ENCODE data around the gene ZBTB1.
"Not testable (repeated sequence)": the region's sequence is repeated elsewhere in the genome, so short reads cannot be mapped to it uniquely, and the experiment has no call there.

The ZBTB1 gene

GRCh38 chr14:64513271-64513670 lies 8.7 kb downstream of the ZBTB1 start:
- Histone ChIP-seq H3K9ac (ENCODE audit: low read length) (no peak overlapping the region), H4K5ac (ENCODE audit: low read length) (no peak overlapping the region), H3K4me3 (ENCODE audit: low read length) (no peak overlapping the region), H4K8ac (ENCODE audit: low read depth, low read length) (no peak overlapping the region), H3K23ac (ENCODE audit: low read length) (no peak overlapping the region), H3K4me1 (ENCODE audit: control insufficient read depth, low read depth, low read length) (peaks cover 11% of the 10 kb centered on the region), H3K4ac (ENCODE audit: low read depth, low read length) (no peak overlapping the region), H3K18ac (ENCODE audit: low read length) (no peak overlapping the region), H3K79me2 (ENCODE audit: control insufficient read depth, insufficient read depth, low read length) (peaks cover 56% of the 10 kb centered on the region), H3K36me3 (ENCODE audit: control insufficient read depth, insufficient read depth, low read length) (no peaks in the 10 kb centered on the region), H3K56ac (ENCODE audit: low read length) (no peak overlapping the region), H3K79me1 (ENCODE audit: low read length) (peaks cover 6% of the 10 kb centered on the region), H2BK5ac (ENCODE audit: low read length) (no peak overlapping the region), H3K4me2 (ENCODE audit: low read length) (no peak overlapping the region), H3K27me3 (ENCODE audit: insufficient read depth, low read length, poor library complexity) (no peaks in the 10 kb centered on the region), H2BK15ac (replicated peaks; ENCODE audit: low read depth) (no peak overlapping the region), H3K27ac (ENCODE audit: low read depth, low read length) (no peak overlapping the region), H2AK5ac (ENCODE audit: low read length) (no peak overlapping the region), H2BK120ac (ENCODE audit: low read depth, low read length) (no peak overlapping the region)
- no peak for DNase-seq
- WGBS (ENCODE audit: extremely low coverage, insufficient coverage, low lambda C conversion rate), result 100% methylated on average over 1 of the region's 2 CpGs

- H3K27ac ChIP-seq (ENCODE audit: low read depth, low read length), result no peak overlapping the region
- no peak overlapping the region for H3K23ac ChIP-seq (ENCODE audit: low read length)
- no peak overlapping the region for H2BK15ac ChIP-seq (replicated peaks; ENCODE audit: low read depth)
- H3K4ac ChIP-seq (ENCODE audit: low read depth, low read length), result no peak overlapping the region
- H4K8ac ChIP-seq (ENCODE audit: low read depth, low read length), result no peak overlapping the region
- no peak overlapping the region for H2AK5ac ChIP-seq (ENCODE audit: low read length)
- H3K18ac ChIP-seq (ENCODE audit: low read length), result no peak overlapping the region
- H3K79me2 ChIP-seq (ENCODE audit: control insufficient read depth, insufficient read depth, low read length), result peaks cover 52% of the 10 kb centered on the region
- no CpG with 5 or more reads among the region's 1 CpG for WGBS (ENCODE audit: extremely low coverage, insufficient coverage, low lambda C conversion rate)
- H2BK120ac ChIP-seq (ENCODE audit: low read depth, low read length), result no peak overlapping the region
- H3K56ac ChIP-seq (ENCODE audit: low read length), result no peak overlapping the region
- H3K79me1 ChIP-seq (ENCODE audit: low read length), result peaks cover 6% of the 10 kb centered on the region
- H3K4me3 ChIP-seq (ENCODE audit: low read length), result no peak overlapping the region
- H3K27me3 ChIP-seq (ENCODE audit: insufficient read depth, low read length, poor library complexity), result no peaks in the 10 kb centered on the region
- no peak overlapping the region for H2BK5ac ChIP-seq (ENCODE audit: low read length)
- no peak for DNase-seq
- H3K9ac ChIP-seq (ENCODE audit: low read length), result no peak overlapping the region
- peaks cover 5% of the 10 kb centered on the region for H3K4me1 ChIP-seq (ENCODE audit: control insufficient read depth, low read depth, low read length)
- no peak overlapping the region for H3K4me2 ChIP-seq (ENCODE audit: low read length)
- no peaks in the 10 kb centered on the region for H3K36me3 ChIP-seq (ENCODE audit: control insufficient read depth, insufficient read depth, low read length)
- no peak overlapping the region for H4K5ac ChIP-seq (ENCODE audit: low read length)
Observed at GRCh38 chr14:64515053-64515452, 10.5 kb downstream of the ZBTB1 start.

GRCh38 chr14:64516969-64517368 lies 12.4 kb downstream of the ZBTB1 start:
- WGBS (ENCODE audit: extremely low coverage, insufficient coverage, low lambda C conversion rate), result no CpG with 5 or more reads among the region's 1 CpG
- Histone ChIP-seq H4K5ac (ENCODE audit: low read length) (no peak overlapping the region), H3K23ac (ENCODE audit: low read length) (no peak overlapping the region), H3K56ac (ENCODE audit: low read length) (no peak overlapping the region), H2BK15ac (replicated peaks; ENCODE audit: low read depth) (no peak overlapping the region), H3K27ac (ENCODE audit: low read depth, low read length) (no peak overlapping the region), H3K9ac (ENCODE audit: low read length) (no peak overlapping the region), H2AK5ac (ENCODE audit: low read length) (no peak overlapping the region), H3K79me1 (ENCODE audit: low read length) (peaks cover 6% of the 10 kb centered on the region), H3K4me1 (ENCODE audit: control insufficient read depth, low read depth, low read length) (no peaks in the 10 kb centered on the region), H3K27me3 (ENCODE audit: insufficient read depth, low read length, poor library complexity) (no peaks in the 10 kb centered on the region), H3K4me2 (ENCODE audit: low read length) (no peak overlapping the region), H3K4ac (ENCODE audit: low read depth, low read length) (no peak overlapping the region), H2BK120ac (ENCODE audit: low read depth, low read length) (no peak overlapping the region), H3K79me2 (ENCODE audit: control insufficient read depth, insufficient read depth, low read length) (peaks cover 41% of the 10 kb centered on the region), H4K8ac (ENCODE audit: low read depth, low read length) (no peak overlapping the region), H3K4me3 (ENCODE audit: low read length) (no peak overlapping the region), H3K36me3 (ENCODE audit: control insufficient read depth, insufficient read depth, low read length) (no peaks in the 10 kb centered on the region), H2BK5ac (ENCODE audit: low read length) (no peak overlapping the region), H3K18ac (ENCODE audit: low read length) (no peak overlapping the region)
- DNase-seq, result no peak

- not testable (repeated sequence) for H3K4me2 ChIP-seq (ENCODE audit: low read length); DNase-seq; H3K27me3 ChIP-seq (ENCODE audit: insufficient read depth, low read length, poor library complexity); H3K79me1 ChIP-seq (ENCODE audit: low read length); H3K9ac ChIP-seq (ENCODE audit: low read length); H3K56ac ChIP-seq (ENCODE audit: low read length); H3K4me3 ChIP-seq (ENCODE audit: low read length); H4K5ac ChIP-seq (ENCODE audit: low read length); H3K36me3 ChIP-seq (ENCODE audit: control insufficient read depth, insufficient read depth, low read length); H3K23ac ChIP-seq (ENCODE audit: low read length); H2BK5ac ChIP-seq (ENCODE audit: low read length); H3K18ac ChIP-seq (ENCODE audit: low read length); H2AK5ac ChIP-seq (ENCODE audit: low read length); H2BK120ac ChIP-seq (ENCODE audit: low read depth, low read length); H3K4ac ChIP-seq (ENCODE audit: low read depth, low read length); H3K4me1 ChIP-seq (ENCODE audit: control insufficient read depth, low read depth, low read length); H3K27ac ChIP-seq (ENCODE audit: low read depth, low read length); H2BK15ac ChIP-seq (replicated peaks; ENCODE audit: low read depth); H4K8ac ChIP-seq (ENCODE audit: low read depth, low read length)
- peaks cover 37% of the 10 kb centered on the region for H3K79me2 ChIP-seq (ENCODE audit: control insufficient read depth, insufficient read depth, low read length)
- no CpG with 5 or more reads among the region's 6 CpGs for WGBS (ENCODE audit: extremely low coverage, insufficient coverage, low lambda C conversion rate)
Observed at GRCh38 chr14:64517667-64518066, 13.1 kb downstream of the ZBTB1 start.

DNA sequence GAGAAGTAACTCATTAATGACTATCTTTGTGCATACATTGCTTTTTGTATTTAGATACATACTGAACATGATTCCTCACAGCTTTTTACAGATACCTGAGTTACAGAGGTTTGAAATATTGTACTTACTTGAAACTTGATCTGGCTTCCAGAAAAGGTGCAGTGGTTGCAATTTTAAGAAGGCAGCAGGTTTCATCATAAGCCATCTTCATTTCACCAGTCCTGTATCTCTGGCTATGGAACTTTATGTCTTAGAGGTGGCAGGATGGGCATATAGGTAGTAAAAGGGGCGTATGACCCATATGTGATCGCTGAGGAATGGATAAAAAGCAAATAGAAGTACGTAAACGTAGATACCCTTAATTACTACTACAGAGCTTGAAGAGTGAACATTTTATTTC lies 13.7 kb downstream of the ZBTB1 start:
- H3K79me2 ChIP-seq (ENCODE audit: control insufficient read depth, insufficient read depth, low read length), result peaks cover 37% of the 10 kb centered on the region
- H3K4me2 ChIP-seq (ENCODE audit: low read length), result no peak overlapping the region
- no peak overlapping the region for H3K4me3 ChIP-seq (ENCODE audit: low read length)
- no peaks in the 10 kb centered on the region for H3K27me3 ChIP-seq (ENCODE audit: insufficient read depth, low read length, poor library complexity)
- H3K27ac ChIP-seq (ENCODE audit: low read depth, low read length), result no peak overlapping the region
- no peak overlapping the region for H3K18ac ChIP-seq (ENCODE audit: low read length)
- H2BK120ac ChIP-seq (ENCODE audit: low read depth, low read length), result no peak overlapping the region
- no peak overlapping the region for H3K23ac ChIP-seq (ENCODE audit: low read length)
- no peak for DNase-seq
- H2BK15ac ChIP-seq (replicated peaks; ENCODE audit: low read depth), result no peak overlapping the region
- no peaks in the 10 kb centered on the region for H3K36me3 ChIP-seq (ENCODE audit: control insufficient read depth, insufficient read depth, low read length)
- H4K5ac ChIP-seq (ENCODE audit: low read length), result no peak overlapping the region
- no peak overlapping the region for H3K4ac ChIP-seq (ENCODE audit: low read depth, low read length)
- H2BK5ac ChIP-seq (ENCODE audit: low read length), result no peak overlapping the region
- H3K4me1 ChIP-seq (ENCODE audit: control insufficient read depth, low read depth, low read length), result no peaks in the 10 kb centered on the region
- no peak overlapping the region for H3K9ac ChIP-seq (ENCODE audit: low read length)
- no CpG with 5 or more reads among the region's 4 CpGs for WGBS (ENCODE audit: extremely low coverage, insufficient coverage, low lambda C conversion rate)
- H3K56ac ChIP-seq (ENCODE audit: low read length), result no peak overlapping the region
- no peak overlapping the region for H2AK5ac ChIP-seq (ENCODE audit: low read length)
- no peak overlapping the region for H4K8ac ChIP-seq (ENCODE audit: low read depth, low read length)
- H3K79me1 ChIP-seq (ENCODE audit: low read length), result peaks cover 7% of the 10 kb centered on the region

- H3K23ac ChIP-seq (ENCODE audit: low read length), result no peak overlapping the region
- H3K27me3 ChIP-seq (ENCODE audit: insufficient read depth, low read length, poor library complexity), result no peaks in the 10 kb centered on the region
- H3K36me3 ChIP-seq (ENCODE audit: control insufficient read depth, insufficient read depth, low read length), result no peaks in the 10 kb centered on the region
- H3K27ac ChIP-seq (ENCODE audit: low read depth, low read length), result no peak overlapping the region
- peaks cover 27% of the 10 kb centered on the region for H3K79me2 ChIP-seq (ENCODE audit: control insufficient read depth, insufficient read depth, low read length)
- peaks cover 7% of the 10 kb centered on the region for H3K79me1 ChIP-seq (ENCODE audit: low read length)
- no peak overlapping the region for H2BK120ac ChIP-seq (ENCODE audit: low read depth, low read length)
- no peak overlapping the region for H4K5ac ChIP-seq (ENCODE audit: low read length)
- WGBS (ENCODE audit: extremely low coverage, insufficient coverage, low lambda C conversion rate), result no CpG with 5 or more reads among the region's 4 CpGs
- H3K4me3 ChIP-seq (ENCODE audit: low read length), result no peak overlapping the region
- no peak overlapping the region for H3K4ac ChIP-seq (ENCODE audit: low read depth, low read length)
- no peak overlapping the region for H2BK15ac ChIP-seq (replicated peaks; ENCODE audit: low read depth)
- H3K18ac ChIP-seq (ENCODE audit: low read length), result no peak overlapping the region
- H3K9ac ChIP-seq (ENCODE audit: low read length), result no peak overlapping the region
- DNase-seq, result no peak
- H4K8ac ChIP-seq (ENCODE audit: low read depth, low read length), result no peak overlapping the region
- no peak overlapping the region for H2BK5ac ChIP-seq (ENCODE audit: low read length)
- no peak overlapping the region for H2AK5ac ChIP-seq (ENCODE audit: low read length)
- H3K4me2 ChIP-seq (ENCODE audit: low read length), result no peak overlapping the region
- no peak overlapping the region for H3K56ac ChIP-seq (ENCODE audit: low read length)
- H3K4me1 ChIP-seq (ENCODE audit: control insufficient read depth, low read depth, low read length), result no peaks in the 10 kb centered on the region
Observed at GRCh38 chr14:64520699-64521098, 16.1 kb downstream of the ZBTB1 start.
